Measurements from ENCODE around the gene ALPK3.
"Not testable (repeated sequence)": the region's sequence is repeated elsewhere in the genome, so short reads cannot be mapped to it uniquely, and the experiment has no call there.

The ALPK3 gene

GRCh38 chr15:84839714-84840113 is 22.6 kb downstream of the ALPK3 start:
- H3K4me1 ChIP-seq (ENCODE audit: control insufficient read depth, insufficient read depth, low read length): no peaks in the 10 kb centered on the region
- H3K36me3 ChIP-seq (ENCODE audit: control insufficient read depth, insufficient read depth, low read length): peaks cover 6% of the 10 kb centered on the region
- H3K27me3 ChIP-seq (ENCODE audit: control insufficient read depth, insufficient read depth, low read length): no peaks in the 10 kb centered on the region
- no peak overlapping the region for H3K9ac ChIP-seq (ENCODE audit: low read depth, low read length)
- H3K4me3 ChIP-seq (ENCODE audit: low read depth, low read length): no peak overlapping the region
- no peaks in the 10 kb centered on the region for H3K9me3 ChIP-seq (ENCODE audit: control insufficient read depth, insufficient read depth, low read length)

- H3K4me3 ChIP-seq (ENCODE audit: low read depth, low read length): no peak overlapping the region
- H3K9me3 ChIP-seq (ENCODE audit: control insufficient read depth, insufficient read depth, low read length): no peaks in the 10 kb centered on the region
- no peak overlapping the region for H3K9ac ChIP-seq (ENCODE audit: low read depth, low read length)
- H3K36me3 ChIP-seq (ENCODE audit: control insufficient read depth, insufficient read depth, low read length): peaks cover 3% of the 10 kb centered on the region
- no peaks in the 10 kb centered on the region for H3K4me1 ChIP-seq (ENCODE audit: control insufficient read depth, insufficient read depth, low read length)
- H3K27me3 ChIP-seq (ENCODE audit: control insufficient read depth, insufficient read depth, low read length): no peaks in the 10 kb centered on the region
Observed at GRCh38 chr15:84840255-84840654, 23.1 kb downstream of the ALPK3 start.

GRCh38 chr15:84840741-84841429 is 23.7 kb downstream of the ALPK3 start:
- Histone ChIP-seq H3K9ac (ENCODE audit: low read depth, low read length) (no peak overlapping the region), H3K4me1 (ENCODE audit: control insufficient read depth, insufficient read depth, low read length) (no peaks in the 10 kb centered on the region)

GRCh38 chr15:84842781-84843180 is 25.6 kb downstream of the ALPK3 start:
- Histone ChIP-seq H3K9ac (ENCODE audit: low read depth, low read length) (no peak overlapping the region), H3K4me1 (ENCODE audit: control insufficient read depth, insufficient read depth, low read length) (no peaks in the 10 kb centered on the region), H3K4me3 (ENCODE audit: low read depth, low read length) (no peak overlapping the region), H3K27me3 (ENCODE audit: control insufficient read depth, insufficient read depth, low read length) (no peaks in the 10 kb centered on the region), H3K36me3 (ENCODE audit: control insufficient read depth, insufficient read depth, low read length) (peaks cover 3% of the 10 kb centered on the region), H3K9me3 (ENCODE audit: control insufficient read depth, insufficient read depth, low read length) (no peaks in the 10 kb centered on the region)

More at GRCh38 chr15:84840741-84841429, 23.7 kb downstream of the ALPK3 start:
- H3K27me3 ChIP-seq (ENCODE audit: control insufficient read depth, insufficient read depth, low read length): no peaks in the 10 kb centered on the region
- no peak overlapping the region for H3K4me3 ChIP-seq (ENCODE audit: low read depth, low read length)
- H3K36me3 ChIP-seq (ENCODE audit: control insufficient read depth, insufficient read depth, low read length): peaks cover 3% of the 10 kb centered on the region
- no peaks in the 10 kb centered on the region for H3K9me3 ChIP-seq (ENCODE audit: control insufficient read depth, insufficient read depth, low read length)

GRCh38 chr15:84844964-84845363 is 27.8 kb downstream of the ALPK3 start:
- Histone ChIP-seq H3K36me3 (ENCODE audit: control insufficient read depth, insufficient read depth, low read length) (peaks cover 3% of the 10 kb centered on the region), H3K4me1 (ENCODE audit: control insufficient read depth, insufficient read depth, low read length) (no peaks in the 10 kb centered on the region), H3K9me3 (ENCODE audit: control insufficient read depth, insufficient read depth, low read length) (no peaks in the 10 kb centered on the region), H3K4me3 (ENCODE audit: low read depth, low read length) (no peak overlapping the region), H3K27me3 (ENCODE audit: control insufficient read depth, insufficient read depth, low read length) (no peaks in the 10 kb centered on the region), H3K9ac (ENCODE audit: low read depth, low read length) (no peak overlapping the region)

GRCh38 chr15:84845631-84846030 is 28.5 kb downstream of the ALPK3 start:
- H3K4me3 ChIP-seq (ENCODE audit: low read depth, low read length): not testable (repeated sequence)

GRCh38 chr15:84846269-84846668 is 29.1 kb downstream of the ALPK3 start:
- H3K4me1 ChIP-seq (ENCODE audit: control insufficient read depth, insufficient read depth, low read length): no peaks in the 10 kb centered on the region
- H3K9me3 ChIP-seq (ENCODE audit: control insufficient read depth, insufficient read depth, low read length): no peaks in the 10 kb centered on the region
- no peak overlapping the region for H3K9ac ChIP-seq (ENCODE audit: low read depth, low read length)
- no peak overlapping the region for H3K4me3 ChIP-seq (ENCODE audit: low read depth, low read length)
- H3K36me3 ChIP-seq (ENCODE audit: control insufficient read depth, insufficient read depth, low read length): no peaks in the 10 kb centered on the region
- no peaks in the 10 kb centered on the region for H3K27me3 ChIP-seq (ENCODE audit: control insufficient read depth, insufficient read depth, low read length)

More at GRCh38 chr15:84845631-84846030, 28.5 kb downstream of the ALPK3 start:
- H3K27me3 ChIP-seq (ENCODE audit: control insufficient read depth, insufficient read depth, low read length); H3K9me3 ChIP-seq (ENCODE audit: control insufficient read depth, insufficient read depth, low read length); H3K36me3 ChIP-seq (ENCODE audit: control insufficient read depth, insufficient read depth, low read length); H3K4me1 ChIP-seq (ENCODE audit: control insufficient read depth, insufficient read depth, low read length); H3K9ac ChIP-seq (ENCODE audit: low read depth, low read length): not testable (repeated sequence)

GRCh38 chr15:84847382-84847781 is 30.2 kb downstream of the ALPK3 start:
- Histone ChIP-seq H3K4me1 (ENCODE audit: control insufficient read depth, insufficient read depth, low read length) (no peaks in the 10 kb centered on the region), H3K4me3 (ENCODE audit: low read depth, low read length) (no peak overlapping the region), H3K27me3 (ENCODE audit: control insufficient read depth, insufficient read depth, low read length) (no peaks in the 10 kb centered on the region), H3K36me3 (ENCODE audit: control insufficient read depth, insufficient read depth, low read length) (no peaks in the 10 kb centered on the region), H3K9me3 (ENCODE audit: control insufficient read depth, insufficient read depth, low read length) (no peaks in the 10 kb centered on the region), H3K9ac (ENCODE audit: low read depth, low read length) (no peak overlapping the region)

- Histone ChIP-seq H3K4me1 (ENCODE audit: control insufficient read depth, insufficient read depth, low read length) (no peaks in the 10 kb centered on the region), H3K4me3 (ENCODE audit: low read depth, low read length) (no peak overlapping the region), H3K36me3 (ENCODE audit: control insufficient read depth, insufficient read depth, low read length) (peaks cover 11% of the 10 kb centered on the region), H3K9ac (ENCODE audit: low read depth, low read length) (no peak overlapping the region), H3K27me3 (ENCODE audit: control insufficient read depth, insufficient read depth, low read length) (no peaks in the 10 kb centered on the region), H3K9me3 (ENCODE audit: control insufficient read depth, insufficient read depth, low read length) (no peaks in the 10 kb centered on the region)
Observed at GRCh38 chr15:84852212-84852611, 35.1 kb downstream of the ALPK3 start.

- Histone ChIP-seq H3K36me3 (ENCODE audit: control insufficient read depth, insufficient read depth, low read length) (peaks cover 17% of the 10 kb centered on the region), H3K4me1 (ENCODE audit: control insufficient read depth, insufficient read depth, low read length) (no peaks in the 10 kb centered on the region), H3K27me3 (ENCODE audit: control insufficient read depth, insufficient read depth, low read length) (no peaks in the 10 kb centered on the region), H3K4me3 (ENCODE audit: low read depth, low read length) (no peak overlapping the region), H3K9ac (ENCODE audit: low read depth, low read length) (no peak overlapping the region), H3K9me3 (ENCODE audit: control insufficient read depth, insufficient read depth, low read length) (no peaks in the 10 kb centered on the region)
Observed at GRCh38 chr15:84855136-84855535, 38.0 kb downstream of the ALPK3 start.

- no peaks in the 10 kb centered on the region for H3K27me3 ChIP-seq (ENCODE audit: control insufficient read depth, insufficient read depth, low read length)
- H3K9ac ChIP-seq (ENCODE audit: low read depth, low read length): no peak overlapping the region
- no peak overlapping the region for H3K4me3 ChIP-seq (ENCODE audit: low read depth, low read length)
- H3K9me3 ChIP-seq (ENCODE audit: control insufficient read depth, insufficient read depth, low read length): no peaks in the 10 kb centered on the region
- no peaks in the 10 kb centered on the region for H3K4me1 ChIP-seq (ENCODE audit: control insufficient read depth, insufficient read depth, low read length)
- H3K36me3 ChIP-seq (ENCODE audit: control insufficient read depth, insufficient read depth, low read length): peaks cover 17% of the 10 kb centered on the region
Observed at GRCh38 chr15:84855765-84856164, 38.6 kb downstream of the ALPK3 start.

GRCh38 chr15:84856731-84857417 is 39.7 kb downstream of the ALPK3 start:
- Histone ChIP-seq H3K27me3 (ENCODE audit: control insufficient read depth, insufficient read depth, low read length) (no peaks in the 10 kb centered on the region), H3K4me3 (ENCODE audit: low read depth, low read length) (no peak overlapping the region), H3K36me3 (ENCODE audit: control insufficient read depth, insufficient read depth, low read length) (peaks cover 17% of the 10 kb centered on the region), H3K9me3 (ENCODE audit: control insufficient read depth, insufficient read depth, low read length) (no peaks in the 10 kb centered on the region), H3K9ac (ENCODE audit: low read depth, low read length) (no peak overlapping the region), H3K4me1 (ENCODE audit: control insufficient read depth, insufficient read depth, low read length) (no peaks in the 10 kb centered on the region)

Data from iPS-15b (cell line).